Stomach (tissue), 9 donors: ENCODE data around the gene DUSP8. TPM values are rescaled to one million over a fixed set of nuclear protein-coding genes. Genes with fewer than 3 reads are reported as not detected.
"Not testable (repeated sequence)": the region's sequence is repeated elsewhere in the genome, so short reads cannot be mapped to it uniquely, and the experiment has no call there.

Source experiments
- DNase-seq, 2 donors: peaks; one replicate each; pipeline versions ENCODE4 v3.0.0 to v3.0.0-alpha.2; 2013 to 2019
- H3K27ac ChIP-seq, 5 donors: fragments of 200-600 bp in 4 of 5; sonication (generic) in 4 of 5; one replicate each; pipeline ENCODE4 v1.5.1; 2013 to 2019; ENCODE audit warnings: mild to moderate bottlenecking in 1 of 5, moderate library complexity in 1 of 5
- H3K27me3 ChIP-seq, 3 donors: fragments of 200-600 bp; sonication (generic); one replicate each; pipeline ENCODE4 v1.5.1; 2017 to 2019; ENCODE audit warnings: mixed run types in 1 of 3
- H3K36me3 ChIP-seq, 4 donors: fragments of 200-600 bp; sonication (generic); 1 replicate in 3 of 4; 2 replicates in 1 of 4; pipeline ENCODE4 v1.5.1; 2016 to 2019
- H3K4me1 ChIP-seq, 4 donors: fragments of 200-600 bp; sonication (generic); one replicate each; pipeline ENCODE4 v1.5.1; 2016 to 2019
- H3K4me3 ChIP-seq, 4 donors: fragments of 200-600 bp; sonication (generic) in 3 of 4; one replicate each; pipeline ENCODE4 v1.5.1; 2016 to 2019; ENCODE audit warnings: mild to moderate bottlenecking in 1 of 4
- H3K9me3 ChIP-seq, 4 donors: fragments of 200-600 bp; sonication (generic); one replicate each; pipeline ENCODE4 v1.5.1; 2016 to 2019
- CTCF ChIP-seq, 7 experiments: fragments of 450-650 bp in 4 of 7; fragments of 200-600 bp in 3 of 7; sonication (generic) in 3 of 7; IDR thresholded peaks; one replicate each; pipeline ENCODE4 v1.5.1; 2016 to 2019; ENCODE audit warnings: antibody characterized with exemption in 7 of 7, control low read depth in 2 of 7, mild to moderate bottlenecking in 1 of 7
- EP300 ChIP-seq: sonication (generic); formaldehyde crosslinking; IDR thresholded peaks from one replicate; pipeline ENCODE4 v1.6.1; 2017; ENCODE audit warnings: antibody characterized with exemption
- POLR2A ChIP-seq, 4 donors: fragments of 450-650 bp; IDR thresholded peaks; one replicate each; pipeline ENCODE4 v1.6.1; 2016; ENCODE audit warnings: antibody characterized with exemption in 4 of 4, control low read depth in 2 of 4, mild to moderate bottlenecking in 1 of 4, moderate library complexity in 1 of 4
- POLR2AphosphoS5 ChIP-seq, 3 donors: sonication (generic); formaldehyde crosslinking; IDR thresholded peaks; one replicate each; pipeline ENCODE4 v1.6.1; 2016; ENCODE audit warnings: antibody characterized with exemption in 3 of 3
- WGBS, 5 donors: extraction: QIAGEN DNeasy Blood & Tissue Kit in 3 of 5; methylation state at CpG; one replicate each; pipeline versions ENCODE4 v1.1.5 to v1.1.7; 2013 to 2018; 5-methylcytosine and 5-hydroxymethylcytosine counted together
- intact Hi-C: fragments of 100-400 bp; cut with DNase I; formaldehyde crosslinking; loops from one replicate; pipeline ENCODE4 v1.15.1; 2023; ENCODE audit warnings: low total_unique reads
- polyA plus RNA-seq, 3 donors: library from polyadenylated mRNA; stranded (reverse); fragments of 200-250 nt; gene quantifications; one replicate each; pipeline ENCODE4 v1.2.3, GENCODE V29; 2013
- total RNA-seq, 5 donors: library from RNA; depleted of rRNA; stranded (reverse); fragments of >200 nt; gene quantifications; one replicate each; pipeline versions ENCODE4 v1.1.0 to v1.2.3, GENCODE V29; 2014 to 2016
- donor health status: healthy with polysubstance abuse.
- donor health status: Bipolar disorder and iron deficiency.
- donor health status: healthy.

The DUSP8 gene
- total and polyA plus RNA-seq, 8 donors: 0.58 to 31.6 (median 2.6) TPM

- no peaks in the 10 kb centered on the region for H3K9me3 ChIP-seq
- H3K27ac ChIP-seq: no peak overlapping the region
- intact Hi-C loops: loop anchor here (10.0 kb wide), 1 partner anchor 217 kb away; no protein-coding TSS in a partner anchor
- no peak overlapping the region for H3K4me3 ChIP-seq
- H3K36me3 ChIP-seq: no peaks in the 10 kb centered on the region
- H3K4me1 ChIP-seq: peaks cover 29 to 84% (median 61%) of the 10 kb centered on the region in 4 donors
- no peak for DNase-seq
- WGBS, 5 donors: 80 to 89% (median 85%) methylated on average over 12 of the region's 12 CpGs
- H3K27me3 ChIP-seq: no peaks in the 10 kb centered on the region
- TF ChIP-seq POLR2AphosphoS5 (IDR thresholded peaks at IDR 0.05) (no peak), EP300 (no peak), POLR2A (IDR thresholded peaks at IDR 0.05) (no peak), CTCF (IDR thresholded peaks at IDR 0.05) (no peak)
These were observed 60.1 kb downstream of the DUSP8 start for GRCh38 chr11:1511937-1512496.

- WGBS, 5 donors: 82 to 83% (median 83%) methylated on average over 11 of the region's 11 CpGs
- intact Hi-C loops: loop anchor here (10.0 kb wide), 1 partner anchor 216 kb away; no protein-coding TSS in a partner anchor
These were observed 61.1 kb downstream of the DUSP8 start for GRCh38 chr11:1510928-1511327.

GRCh38 chr11:1510351-1510750, 61.7 kb downstream of the DUSP8 start:
- not testable (repeated sequence) for H3K36me3 ChIP-seq, H3K27me3 ChIP-seq, H3K9me3 ChIP-seq, DNase-seq, H3K4me3 ChIP-seq, H3K27ac ChIP-seq
- H3K4me1 ChIP-seq: peaks cover 19 to 84% (median 66%) of the 10 kb centered on the region in 4 donors
- intact Hi-C loops: loop anchor here (10.0 kb wide), 1 partner anchor 216 kb away; no protein-coding TSS in a partner anchor
- 75 to 93% (median 79%) methylated on average over 5 to 14 of the region's 18 CpGs for WGBS, 5 donors

More at GRCh38 chr11:1510928-1511327, 61.1 kb downstream of the DUSP8 start:
- Histone ChIP-seq H3K4me3 (no peak overlapping the region), H3K27me3 (no peaks in the 10 kb centered on the region), H3K36me3 (no peaks in the 10 kb centered on the region), H3K4me1 (peaks cover 25 to 84% (median 66%) of the 10 kb centered on the region in 4 donors), H3K9me3 (no peaks in the 10 kb centered on the region), H3K27ac (no peak overlapping the region)
- TF ChIP-seq CTCF (IDR thresholded peaks at IDR 0.05): no peak
- TF ChIP-seq EP300: no peak
- no peak for TF ChIP-seq POLR2A (IDR thresholded peaks at IDR 0.05)
- TF ChIP-seq POLR2AphosphoS5 (IDR thresholded peaks at IDR 0.05): no peak
- no peak for DNase-seq

- no peaks in the 10 kb centered on the region for H3K27me3 ChIP-seq
- no peak overlapping the region for H3K4me3 ChIP-seq
- no peak for DNase-seq
- no peak overlapping the region for H3K27ac ChIP-seq
- no peaks in the 10 kb centered on the region for H3K36me3 ChIP-seq
- H3K4me1 ChIP-seq: peaks cover 13 to 84% (median 63%) of the 10 kb centered on the region in 4 donors
- no peaks in the 10 kb centered on the region for H3K9me3 ChIP-seq
- TF ChIP-seq POLR2A (IDR thresholded peaks at IDR 0.05) (no peak), CTCF (IDR thresholded peaks at IDR 0.05) (no peak), POLR2AphosphoS5 (IDR thresholded peaks at IDR 0.05) (no peak), EP300 (no peak)
- intact Hi-C loops: loop anchor here (10.0 kb wide), 1 partner anchor 215 kb away; no protein-coding TSS in a partner anchor
- 65 to 89% (median 85%) methylated on average over 7 to 20 of the region's 20 CpGs for WGBS, 5 donors
These were observed 62.3 kb downstream of the DUSP8 start for GRCh38 chr11:1509626-1510255.

- WGBS, 5 donors: 82 to 91% (median 88%) methylated on average over 6 to 10 of the region's 10 CpGs
- Histone ChIP-seq H3K27ac (no peak overlapping the region), H3K4me1 (peaks cover 10 to 84% (median 65%) of the 10 kb centered on the region in 4 donors), H3K9me3 (no peaks in the 10 kb centered on the region), H3K27me3 (no peaks in the 10 kb centered on the region), H3K36me3 (no peaks in the 10 kb centered on the region), H3K4me3 (no peak overlapping the region)
- DNase-seq: no peak
- TF ChIP-seq POLR2A (IDR thresholded peaks at IDR 0.05) (no peak), EP300 (no peak), CTCF (IDR thresholded peaks at IDR 0.05) (no peak), POLR2AphosphoS5 (IDR thresholded peaks at IDR 0.05) (no peak)
- intact Hi-C loops: no loop called here
These were observed 63.1 kb downstream of the DUSP8 start for GRCh38 chr11:1508986-1509385.
